GM19328 (cell line): ENCODE data around the gene DTYMK.
"Not testable (repeated sequence)": the region's sequence is repeated elsewhere in the genome, so short reads cannot be mapped to it uniquely, and the experiment has no call there.

ENCODE experiments used
- ATAC-seq: cut with Tn5 transposase; IDR thresholded peaks from one replicate; pipeline ENCODE4 v1.9.1; 2021; ENCODE audit warnings: mild to moderate bottlenecking, moderate library complexity; ENCODE audit not compliant: unreplicated experiment

Gene DTYMK, protein sequence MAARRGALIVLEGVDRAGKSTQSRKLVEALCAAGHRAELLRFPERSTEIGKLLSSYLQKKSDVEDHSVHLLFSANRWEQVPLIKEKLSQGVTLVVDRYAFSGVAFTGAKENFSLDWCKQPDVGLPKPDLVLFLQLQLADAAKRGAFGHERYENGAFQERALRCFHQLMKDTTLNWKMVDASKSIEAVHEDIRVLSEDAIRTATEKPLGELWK

DNA sequence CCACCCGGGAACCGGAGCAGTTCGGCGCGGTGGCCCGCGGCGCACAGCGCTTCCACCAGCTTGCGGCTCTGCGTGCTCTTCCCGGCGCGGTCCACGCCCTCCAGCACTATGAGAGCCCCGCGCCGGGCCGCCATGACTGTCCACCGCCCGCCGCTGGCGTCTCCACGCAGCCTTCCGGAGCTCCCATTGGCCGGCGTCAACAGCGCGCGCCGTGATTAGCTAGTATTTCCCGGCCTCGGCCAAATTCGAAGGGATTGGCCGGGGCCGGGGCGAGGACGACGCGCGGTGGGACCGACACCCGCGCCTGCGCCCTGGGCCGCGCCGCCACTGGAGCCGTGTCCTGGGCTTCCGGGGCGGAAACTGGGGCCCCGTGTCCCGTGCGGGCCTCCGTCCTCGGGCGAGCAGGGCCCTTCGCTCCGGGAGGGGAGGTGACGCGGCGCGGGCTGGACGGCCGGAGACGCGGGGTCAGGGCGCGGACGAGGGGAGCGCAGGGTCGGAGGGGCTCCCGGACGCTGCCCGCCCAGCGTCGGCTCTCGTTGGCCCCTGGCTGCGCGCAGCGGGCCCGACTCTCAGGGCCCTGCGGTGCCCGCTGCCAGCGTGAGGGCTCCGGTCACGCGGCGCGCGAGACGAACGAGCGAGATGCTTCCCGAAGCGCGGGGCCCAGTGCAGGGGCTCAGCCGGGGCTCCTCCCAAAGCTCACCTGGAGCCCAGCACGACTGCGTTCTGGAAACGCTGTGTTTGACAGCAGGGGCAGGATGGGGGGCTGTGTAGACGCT lies at the start of gene DTYMK:
Gene DTYMK (minus strand): TSS at position 166 of the 776 bp plus-strand sequence. CDS start 32 bp downstream, at position 134.
- peak; percentile 94 for ATAC-seq

DNA sequence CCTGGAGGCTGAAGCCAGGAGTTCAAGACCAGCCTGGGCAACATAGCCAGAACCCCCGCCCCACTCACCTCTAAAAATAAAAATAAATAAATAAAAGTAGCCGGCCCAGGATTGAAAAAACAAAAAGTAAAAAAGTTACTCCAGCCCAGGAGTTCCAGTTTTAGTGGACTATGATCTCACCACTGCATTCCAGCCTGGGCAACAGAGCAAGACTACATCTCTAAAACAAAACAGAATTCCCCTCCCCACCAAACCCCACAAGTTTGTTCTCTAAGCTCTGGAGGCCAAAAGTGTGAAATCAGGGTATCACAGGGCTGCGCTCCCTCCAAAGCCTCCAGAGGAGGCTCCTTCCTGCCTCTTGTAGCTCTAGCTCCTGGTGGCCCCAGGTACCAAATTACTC lies 49.5 kb upstream of the DTYMK start:
- ATAC-seq, result no peak

DNA sequence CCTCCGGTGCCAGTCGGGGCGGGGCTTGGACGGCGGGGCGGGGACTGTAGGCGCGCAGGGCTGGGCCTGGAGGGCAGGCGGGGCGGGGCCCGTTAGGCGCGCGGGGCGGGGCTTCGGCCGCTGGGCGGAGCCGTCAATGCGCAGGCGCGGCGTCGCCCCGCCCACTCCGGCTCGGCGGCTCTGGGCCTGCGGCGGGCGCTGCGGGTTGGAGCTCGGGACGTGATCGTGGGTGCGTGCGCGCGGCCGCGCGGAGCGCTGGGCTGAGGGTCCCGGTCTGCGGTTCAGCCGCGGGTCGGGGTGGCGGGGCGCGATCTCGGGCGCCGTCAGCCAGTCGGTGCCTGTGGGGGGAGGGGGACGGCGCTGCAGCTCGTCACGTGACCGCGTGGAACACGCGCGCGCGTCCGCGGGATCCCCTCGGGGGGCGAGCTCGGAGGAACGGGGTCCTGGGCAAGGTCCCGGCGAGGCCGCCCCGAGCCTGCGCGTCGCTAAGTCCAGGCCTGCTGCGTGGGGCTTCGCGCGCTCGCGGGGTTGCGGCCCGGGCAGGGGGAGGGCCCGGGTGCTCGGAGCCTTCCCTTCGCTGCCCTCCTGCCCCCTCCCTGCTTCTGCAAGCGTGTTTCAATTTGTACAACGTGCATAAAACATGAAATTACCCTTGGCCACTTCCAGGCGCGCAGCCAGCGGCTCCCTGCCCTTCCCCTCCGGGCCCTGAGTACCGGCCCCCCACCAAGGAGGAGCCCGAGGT lies 48.0 kb upstream of the DTYMK start, which contains the start of gene D2HGDH:
Gene D2HGDH (plus strand): TSS at position 164 of the 742 bp plus-strand sequence. CDS start 595 bp downstream, outside the sequence.
- peak; percentile 82 for ATAC-seq

DNA sequence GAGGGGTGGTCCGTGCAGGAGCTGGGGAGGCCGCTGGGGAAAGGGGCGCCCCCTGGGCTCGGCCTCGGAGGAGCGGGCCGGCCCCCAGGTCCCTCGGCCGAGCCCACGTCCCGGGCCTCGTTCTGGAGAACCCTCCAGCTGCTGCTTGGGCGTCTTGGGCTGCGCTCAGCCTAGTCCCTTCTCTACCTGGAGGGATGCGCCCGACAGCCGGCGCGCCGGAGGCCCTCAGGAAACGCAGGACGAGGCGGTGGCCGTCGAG lies 47.5 kb upstream of the DTYMK start:
- ATAC-seq, result peak; percentile 21

DNA sequence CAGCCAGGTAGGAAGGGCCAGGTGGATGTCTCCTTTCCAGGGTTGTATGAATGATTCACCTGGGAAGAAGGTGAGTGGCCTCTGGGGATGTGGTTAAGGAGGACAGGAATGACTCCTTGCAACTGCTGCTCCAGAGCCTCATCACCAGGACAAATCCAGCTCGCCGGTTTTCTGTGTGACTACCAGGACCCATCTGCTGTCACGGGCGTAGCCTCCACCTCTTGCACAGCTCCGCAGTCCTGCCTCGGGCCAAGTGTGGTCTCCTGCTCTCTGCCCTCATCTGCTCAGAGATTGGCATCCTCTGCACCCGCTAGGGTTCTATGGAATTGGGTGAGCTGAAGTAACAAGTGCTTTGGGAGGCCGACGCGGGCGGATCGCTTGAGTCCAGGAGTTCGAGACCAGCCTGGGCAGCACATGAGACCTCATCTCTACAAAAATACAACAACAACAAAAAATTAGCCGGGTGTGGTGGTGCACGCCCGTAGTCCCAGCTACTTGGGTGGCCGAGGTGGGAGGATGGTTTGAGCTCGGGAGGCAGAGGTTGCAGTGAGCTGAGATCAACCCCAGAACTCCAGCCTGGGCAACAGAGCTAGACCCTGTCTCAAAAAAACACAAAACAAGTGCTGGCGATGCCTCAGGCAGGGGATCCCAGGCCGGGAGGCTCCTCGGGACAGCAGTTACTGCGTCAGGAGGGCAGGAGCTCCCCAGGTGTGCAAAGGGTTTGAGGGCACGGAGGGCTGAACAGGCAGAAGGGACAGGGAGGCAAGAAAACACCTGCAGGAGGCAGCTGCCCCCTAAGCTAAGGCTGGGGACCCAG lies 47.0 kb upstream of the DTYMK start:
- ATAC-seq, result no peak

DNA sequence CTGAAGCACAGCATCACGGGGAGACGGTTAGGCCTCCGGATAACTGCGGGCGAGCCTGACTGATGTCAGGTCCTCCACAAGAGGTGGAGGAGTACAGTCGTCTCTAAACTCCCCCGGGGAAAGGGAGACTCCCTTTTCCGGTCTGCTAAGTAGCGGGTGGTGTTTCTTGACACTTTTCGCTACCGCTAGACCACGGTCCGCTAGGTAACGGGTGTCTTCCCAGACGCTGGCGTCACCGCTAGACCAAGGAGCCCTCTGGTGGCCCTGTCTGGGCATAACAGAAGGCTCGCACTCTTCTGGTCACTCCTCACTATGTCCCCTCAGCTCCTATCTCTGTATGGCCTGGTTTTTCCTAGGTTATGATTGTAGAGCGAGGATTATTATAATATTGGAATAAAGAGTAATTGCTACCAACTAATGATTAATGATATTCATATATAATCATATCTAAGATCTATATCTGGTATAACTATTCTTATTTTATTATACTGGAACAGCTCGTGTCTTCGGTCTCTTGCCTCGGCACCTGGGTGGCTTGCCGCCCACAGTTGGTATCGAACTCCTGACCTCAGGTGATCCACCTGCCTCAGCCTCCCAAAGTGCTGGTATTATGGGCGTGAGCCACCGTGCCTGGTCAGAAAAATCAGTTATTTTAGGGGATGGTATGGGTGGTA lies 46.0 kb upstream of the DTYMK start:
- not testable (repeated sequence) for ATAC-seq

DNA sequence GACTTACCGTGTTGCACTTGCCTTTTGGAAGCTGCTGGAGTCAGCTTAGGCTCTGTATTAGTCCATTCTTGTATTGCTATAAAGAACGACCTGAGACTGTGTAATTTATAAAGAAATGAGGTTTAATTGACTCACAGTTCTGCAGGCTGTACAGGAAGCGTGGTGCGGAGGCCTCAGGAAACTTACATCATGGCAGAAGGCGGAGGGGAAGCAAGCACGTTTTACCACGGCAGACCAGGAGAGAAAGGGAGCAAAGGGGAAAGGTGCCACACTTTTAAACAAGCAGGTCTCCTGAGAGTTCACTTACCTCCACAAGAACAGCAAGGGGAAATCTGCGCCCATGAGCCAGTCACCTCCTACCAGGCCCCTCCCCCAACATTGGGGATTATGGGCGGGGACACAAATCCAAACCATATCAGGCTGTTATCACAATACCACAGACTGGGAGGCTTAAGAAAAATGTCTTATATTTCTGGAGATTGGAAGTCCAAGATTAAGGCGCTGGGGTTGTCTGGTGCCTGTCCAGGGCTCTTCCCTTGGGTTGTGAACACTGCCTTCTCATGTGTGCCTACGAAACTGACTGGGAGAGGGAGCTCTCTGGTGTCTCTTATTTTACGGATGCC lies 44.2 kb upstream of the DTYMK start:
- ATAC-seq, result no peak

DNA sequence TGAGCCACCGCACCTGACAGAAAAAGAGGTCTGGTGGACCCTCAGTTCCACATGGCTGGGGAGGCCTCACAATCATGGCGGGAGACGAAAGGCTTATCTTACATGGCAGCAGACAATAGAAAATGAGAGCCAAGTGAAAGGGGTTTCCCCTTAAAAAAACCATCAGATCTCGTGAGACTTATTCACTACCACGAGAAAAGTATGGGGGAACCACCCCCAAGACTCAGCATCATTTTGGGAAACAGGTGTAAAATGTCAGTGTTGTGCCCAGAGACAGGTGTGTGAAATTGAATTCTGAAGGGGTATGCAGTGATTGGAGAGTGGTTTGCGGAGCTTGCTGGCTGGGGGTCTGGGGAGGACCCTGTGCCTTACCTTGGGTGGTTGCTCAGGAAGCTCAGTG lies 43.3 kb upstream of the DTYMK start:
- no peak for ATAC-seq

DNA sequence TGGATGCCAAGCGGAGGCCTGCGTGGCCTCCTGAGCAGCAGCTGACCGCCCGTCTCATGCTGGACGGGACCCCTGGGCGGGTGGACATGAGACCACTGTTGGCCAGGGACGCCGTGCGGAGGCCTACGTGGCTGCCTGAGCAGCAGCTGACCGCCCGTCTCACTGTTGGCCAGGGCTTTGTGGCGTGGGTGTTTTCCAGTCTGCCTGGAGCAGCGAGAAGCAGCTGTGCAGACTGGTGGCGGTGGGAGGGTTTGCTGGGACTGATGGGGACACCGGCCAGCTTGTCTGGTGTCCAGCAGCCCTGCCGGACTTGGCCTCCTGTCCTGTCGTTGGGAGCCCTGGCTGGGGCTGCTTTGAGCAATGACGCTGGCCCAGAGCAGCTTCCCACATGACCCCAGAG lies 42.0 kb upstream of the DTYMK start:
- no peak for ATAC-seq

DNA sequence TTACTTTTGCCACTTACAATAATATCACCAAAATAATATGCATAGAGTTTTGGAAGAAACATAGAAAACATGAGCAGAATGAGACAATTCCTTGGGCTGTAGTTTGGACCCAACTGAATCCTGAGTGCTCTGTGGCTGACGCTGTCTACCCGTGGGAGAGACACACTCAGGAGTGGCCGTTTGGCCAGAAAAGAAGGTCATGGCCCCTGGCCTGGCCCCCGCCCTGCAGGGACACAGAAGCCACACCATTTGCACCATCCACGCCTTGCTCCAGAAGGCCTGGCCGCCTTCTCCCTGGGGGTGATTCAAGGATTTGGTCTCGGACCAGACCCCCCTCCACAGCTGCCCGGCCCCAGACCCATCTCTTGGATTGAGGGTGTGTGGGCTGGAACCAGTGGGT lies 41.4 kb upstream of the DTYMK start:
- ATAC-seq, result no peak

DNA sequence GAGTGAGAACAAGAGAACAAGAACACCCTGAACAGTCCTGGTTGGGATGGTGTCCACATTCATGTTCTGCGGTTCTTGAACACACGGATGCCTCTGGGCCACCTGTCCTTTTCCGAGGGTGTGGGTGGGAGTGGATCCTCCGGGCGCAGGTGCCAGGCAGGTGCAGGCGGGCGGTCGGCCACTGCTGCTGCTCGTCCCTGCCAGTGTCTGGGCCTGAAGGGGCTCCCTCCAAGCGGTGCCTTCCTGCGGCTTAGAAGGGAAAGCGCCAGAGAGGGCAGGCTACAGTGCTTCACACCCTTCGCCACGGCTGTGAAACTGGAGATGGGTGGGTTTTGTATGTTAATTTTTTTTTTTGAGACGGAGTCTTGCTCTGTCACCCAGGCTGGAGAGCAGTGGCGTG lies 39.8 kb upstream of the DTYMK start:
- no peak for ATAC-seq

DNA sequence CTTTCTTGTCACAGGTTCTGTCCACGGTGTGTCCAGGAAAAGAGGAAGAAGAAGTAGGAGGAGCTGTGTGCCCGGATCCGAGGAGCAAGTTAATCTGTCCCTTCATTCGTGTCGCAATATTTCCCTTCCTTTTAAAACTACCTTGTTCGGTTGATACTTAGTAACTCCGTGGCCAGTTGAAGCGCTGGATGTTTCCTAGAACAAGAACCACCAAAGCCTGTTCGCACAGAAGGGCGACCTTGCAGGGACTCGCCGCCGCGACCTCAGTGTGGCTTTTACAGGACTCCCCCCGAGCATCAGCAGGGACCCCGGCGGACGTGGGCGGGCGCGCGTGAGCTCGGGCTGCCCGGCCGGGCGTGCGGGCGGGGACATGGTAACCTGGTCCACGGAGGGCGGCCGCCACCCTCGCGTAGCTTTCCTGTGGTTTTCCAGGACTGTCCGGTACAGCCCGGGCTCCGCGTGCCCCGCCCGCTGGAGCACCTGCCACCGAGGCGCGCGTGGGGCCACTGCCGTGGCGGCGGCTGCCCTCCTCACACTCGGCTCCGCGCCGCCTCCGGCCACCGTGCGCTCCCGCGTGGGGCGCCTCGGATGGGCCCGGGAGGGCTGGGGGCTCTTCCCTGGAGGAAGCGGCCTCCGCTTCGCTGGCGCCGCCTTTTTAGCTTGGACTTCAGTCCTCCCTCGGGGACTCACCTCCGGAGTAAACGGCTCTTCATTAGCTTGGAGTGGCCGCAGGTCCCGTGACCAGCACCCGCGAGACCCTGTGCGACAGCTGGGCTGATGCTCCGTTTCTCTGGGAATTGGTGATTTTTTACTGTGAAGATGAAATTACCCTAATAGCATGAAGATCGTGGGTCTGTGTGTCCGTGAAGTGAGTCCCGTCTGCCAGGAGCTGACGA lies 38.6 kb upstream of the DTYMK start:
- ATAC-seq, result no peak

DNA sequence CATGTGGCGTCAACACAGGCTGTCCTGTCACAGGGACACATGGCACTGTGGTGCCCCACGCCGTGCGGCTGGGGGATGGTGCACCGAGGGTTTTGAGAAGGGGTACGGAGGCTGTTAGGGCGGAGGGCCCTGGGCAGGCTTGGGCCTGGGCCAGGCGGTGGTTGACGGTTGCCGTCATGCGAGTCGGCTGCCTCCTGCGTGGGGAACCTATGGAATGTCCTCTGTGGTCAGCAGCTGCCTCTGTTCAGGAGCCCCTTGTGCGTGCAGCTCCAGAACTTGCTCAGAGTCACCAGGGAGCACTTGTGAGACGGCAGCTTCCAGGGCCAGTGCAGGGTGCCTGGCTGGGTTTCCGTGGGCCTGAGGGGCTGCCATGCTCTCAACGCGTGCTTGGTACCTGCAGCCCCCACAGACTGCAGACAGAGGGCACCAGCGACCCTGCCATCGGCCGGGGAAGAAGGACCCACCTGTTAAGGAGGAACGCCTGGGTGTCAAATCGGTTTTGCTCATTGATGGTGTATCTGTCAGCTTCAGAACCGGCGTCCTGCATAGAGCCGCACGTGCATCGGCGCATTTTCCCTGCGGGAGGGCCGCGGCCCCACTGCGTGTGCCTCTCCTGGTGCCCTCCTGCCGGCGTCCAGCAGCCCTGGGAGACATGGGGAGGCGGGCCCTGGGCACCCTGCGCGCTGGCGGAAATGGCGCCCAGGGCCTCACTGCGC lies 37.8 kb upstream of the DTYMK start:
- no peak for ATAC-seq

DNA sequence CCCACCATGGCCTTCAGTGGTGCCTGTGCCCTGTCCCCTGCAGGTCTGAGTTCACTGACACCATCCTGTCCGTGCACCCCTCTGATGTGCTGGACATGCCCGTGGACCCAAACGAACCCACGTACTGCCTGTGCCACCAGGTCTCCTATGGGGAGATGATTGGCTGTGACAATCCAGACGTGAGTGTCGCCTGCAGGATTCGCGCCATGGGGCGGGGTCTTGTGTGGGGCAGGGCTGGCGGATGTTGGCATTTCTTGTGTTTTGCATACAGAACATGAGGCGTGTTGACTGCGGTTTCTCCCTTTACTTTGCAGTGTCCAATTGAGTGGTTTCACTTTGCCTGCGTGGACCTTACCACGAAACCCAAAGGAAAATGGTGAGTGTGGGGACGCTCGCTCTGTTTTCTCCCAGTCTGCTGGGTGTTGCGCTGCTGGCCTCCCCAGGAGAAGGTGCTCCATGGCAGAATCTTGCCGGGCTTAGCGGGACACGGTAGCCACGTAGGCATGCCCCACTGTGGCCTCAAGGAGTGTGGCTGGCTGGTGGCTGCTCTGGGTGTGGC lies 36.4 kb upstream of the DTYMK start:
- ATAC-seq, result no peak

DNA sequence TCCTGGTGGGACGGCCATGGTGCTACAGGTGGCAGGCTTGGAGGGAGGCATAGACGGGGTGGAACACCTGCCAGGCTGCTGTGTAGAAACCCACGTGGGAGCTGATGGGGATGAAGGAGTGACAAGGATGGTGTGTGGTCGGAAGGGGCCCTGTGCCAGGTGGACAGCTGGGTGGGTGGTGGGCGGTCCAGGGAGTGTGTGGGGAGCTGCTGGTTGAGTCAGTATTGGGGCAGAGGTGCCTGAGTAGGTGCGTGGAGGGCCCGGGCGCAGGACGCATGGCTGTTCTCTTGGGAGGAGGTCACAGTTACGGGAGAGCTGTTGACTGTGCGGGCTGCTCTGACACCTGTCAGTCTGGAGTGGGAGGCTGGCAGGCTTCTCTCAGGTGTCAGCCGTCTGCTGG lies 35.2 kb upstream of the DTYMK start:
- ATAC-seq, result no peak

DNA sequence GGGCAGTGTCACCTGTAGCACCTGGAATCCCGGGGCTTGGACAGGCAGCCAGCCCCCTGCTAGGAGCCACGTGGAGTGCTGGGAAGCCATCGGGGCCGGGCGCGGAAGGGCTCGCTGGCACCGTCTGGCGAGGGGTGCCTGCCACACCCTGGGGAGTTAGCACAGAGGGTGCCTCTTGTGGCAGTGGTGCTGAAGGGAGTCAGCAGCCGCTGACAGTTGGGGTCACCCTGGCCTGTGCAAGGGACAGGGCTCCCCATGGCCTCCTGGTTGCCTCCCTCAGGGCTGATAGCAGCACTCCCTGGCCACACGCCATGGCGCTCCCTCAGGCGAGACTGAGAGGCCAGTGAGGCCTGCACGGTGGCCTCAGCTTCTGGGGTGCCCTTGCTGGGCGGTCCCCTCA lies 33.9 kb upstream of the DTYMK start:
- no peak for ATAC-seq

DNA sequence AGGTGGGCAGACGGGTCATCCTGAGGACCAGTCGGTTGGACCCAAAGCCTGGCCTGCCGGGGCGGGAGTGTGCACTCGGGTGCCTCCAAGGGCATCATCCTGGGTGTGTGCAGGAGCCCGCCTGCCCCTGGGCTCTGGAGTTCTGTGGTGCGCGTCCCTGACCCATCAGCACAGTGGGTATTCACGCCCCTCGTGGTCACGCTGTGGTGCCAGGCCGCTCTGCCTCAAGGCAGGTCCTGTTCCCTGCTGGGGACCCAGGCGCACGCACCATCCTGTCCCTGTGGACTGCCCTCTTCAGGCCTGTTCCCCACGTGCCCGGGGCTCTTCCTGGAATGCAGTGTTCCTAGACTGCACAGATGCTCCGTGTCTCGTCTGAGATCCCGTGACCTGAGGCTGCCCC lies 33.5 kb upstream of the DTYMK start:
- ATAC-seq, result no peak

DNA sequence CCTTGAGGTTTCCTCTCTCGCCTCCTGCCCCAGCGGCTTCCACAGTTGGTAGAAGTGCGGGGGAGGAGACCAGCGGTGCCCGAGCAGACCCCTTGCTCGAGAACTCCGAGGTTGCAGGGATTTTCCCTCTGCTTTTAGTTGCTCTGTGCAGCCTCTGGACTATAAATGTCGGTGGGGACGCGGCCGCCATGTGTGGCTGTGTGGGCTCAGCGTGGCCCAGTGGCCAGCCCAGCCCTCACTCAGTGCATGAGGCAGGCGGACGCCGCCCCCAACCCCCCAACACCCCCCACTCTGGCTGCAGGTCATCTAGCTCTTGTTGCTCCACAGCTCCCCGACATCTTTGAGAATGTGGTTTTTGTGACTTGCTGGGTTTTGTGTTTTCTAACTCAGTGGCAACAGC lies 32.5 kb upstream of the DTYMK start:
- ATAC-seq, result no peak
